GM23338 (cell line): ENCODE data around the gene CDK16.

Experiments
- CREB1 ChIP-seq: fragments of 250-450 bp; sonication (Bioruptor Pico); IDR thresholded peaks from 2 replicates; pipeline ENCODE4 v1.5.0; 2020; ENCODE audit warnings: low read depth, mild to moderate bottlenecking, moderate library complexity
- CTCF ChIP-seq, 2 experiments: fragments of 200-600 bp in 1 of 2; sonication (generic) in 1 of 2; conservative IDR thresholded peaks; 2 replicates each; pipeline versions ENCODE4 v1.5.1 to v1.6.1; 2016 to 2017; ENCODE audit warnings: antibody characterized with exemption in 2 of 2, low read depth in 2 of 2, mild to moderate bottlenecking in 2 of 2, moderate library complexity in 1 of 2
- EZH2 ChIP-seq: fragments of 200-600 bp; sonication (generic); IDR thresholded peaks from one replicate; pipeline ENCODE4 v1.8.0; 2017; ENCODE audit warnings: antibody characterized with exemption, mild to moderate bottlenecking, low read depth; ENCODE audit not compliant: unreplicated experiment
- EZH2phosphoT487 ChIP-seq: fragments of 200-600 bp; sonication (generic); IDR thresholded peaks from one replicate; pipeline ENCODE4 v1.8.1; 2018; ENCODE audit warnings: antibody characterized with exemption; ENCODE audit not compliant: unreplicated experiment
- NANOG ChIP-seq: IDR thresholded peaks from 2 replicates; pipeline ENCODE4 v1.6.1; 2016; ENCODE audit warnings: antibody characterized with exemption, borderline replicate concordance
- POLR2AphosphoS5 ChIP-seq: IDR thresholded peaks from 2 replicates; pipeline ENCODE4 v1.6.1; 2016; ENCODE audit warnings: antibody characterized with exemption, low read depth
- REST ChIP-seq: IDR thresholded peaks from one replicate; pipeline ENCODE4 v1.6.1; 2018; ENCODE audit warnings: antibody characterized with exemption; ENCODE audit not compliant: unreplicated experiment
- TF ChIP-seq, protein P1 (sequence below): IDR thresholded peaks from 2 replicates; pipeline ENCODE4 v1.6.1; 2016; ENCODE audit warnings: antibody characterized with exemption

- TF ChIP-seq CTCF (conservative IDR thresholded peaks at IDR 0.05; ENCODE audit: low read depth in 2 of 2) (no peak), EZH2 (no peak), CREB1 (no peak), EZH2phosphoT487 (no peak), REST (no peak), POLR2AphosphoS5 (no peak), NANOG (no peak)
- TF ChIP-seq, protein P1, sequence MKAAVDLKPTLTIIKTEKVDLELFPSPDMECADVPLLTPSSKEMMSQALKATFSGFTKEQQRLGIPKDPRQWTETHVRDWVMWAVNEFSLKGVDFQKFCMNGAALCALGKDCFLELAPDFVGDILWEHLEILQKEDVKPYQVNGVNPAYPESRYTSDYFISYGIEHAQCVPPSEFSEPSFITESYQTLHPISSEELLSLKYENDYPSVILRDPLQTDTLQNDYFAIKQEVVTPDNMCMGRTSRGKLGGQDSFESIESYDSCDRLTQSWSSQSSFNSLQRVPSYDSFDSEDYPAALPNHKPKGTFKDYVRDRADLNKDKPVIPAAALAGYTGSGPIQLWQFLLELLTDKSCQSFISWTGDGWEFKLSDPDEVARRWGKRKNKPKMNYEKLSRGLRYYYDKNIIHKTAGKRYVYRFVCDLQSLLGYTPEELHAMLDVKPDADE = no peak
Measured at GRCh38 chrX:47187106-47187677, 31.3 kb upstream of the CDK16 start.
